Measurements from ENCODE around the gene SMIM7.

The SMIM7 gene

DNA sequence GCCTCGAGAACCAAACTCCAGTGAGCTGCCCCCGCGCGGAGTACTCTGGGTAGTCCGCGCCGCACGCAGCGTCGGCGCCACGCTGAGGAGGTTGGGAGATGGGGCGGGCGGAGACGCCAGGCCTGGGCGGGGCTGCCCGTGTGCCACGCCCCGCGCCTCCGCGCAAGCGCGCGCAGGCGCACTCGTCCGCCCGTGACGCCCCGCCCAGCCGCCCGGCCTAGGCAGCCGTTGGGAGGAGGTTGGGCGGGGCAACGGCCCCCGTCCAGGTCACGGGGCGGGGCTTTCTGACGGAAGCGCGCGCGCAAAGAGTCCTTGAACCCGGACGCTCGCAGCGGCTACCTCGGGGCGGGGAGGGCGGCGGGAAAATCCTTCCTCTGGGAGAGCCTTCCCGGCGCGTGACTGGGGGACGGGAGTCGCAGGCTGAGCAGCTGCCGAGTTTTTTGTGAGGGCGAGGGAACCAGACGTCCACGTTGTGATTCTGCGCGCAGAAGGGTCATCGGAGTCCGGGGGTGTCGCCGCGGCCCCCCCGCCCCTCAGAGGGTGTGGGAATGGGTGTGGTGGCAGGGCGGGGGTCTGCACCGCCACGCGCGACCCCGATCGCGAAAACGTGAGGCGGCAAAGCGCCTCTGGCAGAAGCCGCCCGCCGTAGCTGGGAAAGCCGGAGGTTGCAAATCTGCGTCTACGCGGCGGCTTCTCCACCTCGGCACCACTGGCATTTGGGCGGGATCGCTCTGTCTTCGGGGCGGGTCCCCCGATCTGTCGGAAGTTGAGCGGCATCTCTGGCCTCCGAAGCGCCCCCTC, 31.6 kb downstream of the SMIM7 start, which contains the start of gene MED26:
MED26 (minus strand) TSS at position 22 of the 801 bp plus-strand sequence. CDS start 261 bp downstream, outside the sequence.
- H3K9me3 ChIP-seq (ENCODE audit: control extremely low read depth in 1 of 5, control insufficient read depth in 4 of 5, insufficient read depth in 2 of 5, low read depth in 1 of 5, low read length in 4 of 5), result no peaks in the 10 kb centered on the region
- H3K4me3 ChIP-seq (ENCODE audit: control insufficient read depth in 1 of 7, extremely low read depth in 1 of 7, insufficient read depth in 4 of 7, low read depth in 2 of 7, low read length in 6 of 7), result peak within 1 kb of the TSS; percentile 82 to 99 (median 89)
- ChIA-PET CTCF (interaction anchor here (0.9 to 3.5 kb wide), 3 partner anchors 10 to 55 kb away, joined by 3 to 9 read pairs (median 4); no protein-coding TSS in a partner anchor), POLR2A (interaction anchor here (1.1 to 3.3 kb wide), 6 partner anchors 9 to 56 kb away, joined by 4 to 16 read pairs (median 6); partner anchors contain the start of genes SLC35E1 and SMIM7)
- WGBS (ENCODE audit: insufficient coverage), result 0% methylated on average over 76 of the region's 98 CpGs
- peaks cover 6 to 26% (median 21%) of the 10 kb centered on the region in 4 experiments for H3K4me1 ChIP-seq (ENCODE audit: control extremely low read depth in 1 of 4, control insufficient read depth in 4 of 4, insufficient read depth in 4 of 4, low read length in 3 of 4)
- H3K27ac ChIP-seq (ENCODE audit: insufficient read depth in 1 of 2, low read depth in 1 of 2, low read length in 2 of 2, poor library complexity in 1 of 2, severe bottlenecking in 2 of 2), result peak within 1 kb of the TSS; percentile 77 to 89
- no peaks in the 10 kb centered on the region for H3K27me3 ChIP-seq (replicated peaks in 2 of 5; ENCODE audit: control insufficient read depth in 4 of 5, insufficient read depth in 5 of 5, low read length in 4 of 5)
- peaks cover 12 to 37% (median 21%) of the 10 kb centered on the region in 4 experiments for H3K36me3 ChIP-seq (ENCODE audit: control insufficient read depth in 4 of 4, insufficient read depth in 4 of 4, low read length in 3 of 4)
- peak; percentile 91 to 95 (median 94) for DNase-seq

DNA sequence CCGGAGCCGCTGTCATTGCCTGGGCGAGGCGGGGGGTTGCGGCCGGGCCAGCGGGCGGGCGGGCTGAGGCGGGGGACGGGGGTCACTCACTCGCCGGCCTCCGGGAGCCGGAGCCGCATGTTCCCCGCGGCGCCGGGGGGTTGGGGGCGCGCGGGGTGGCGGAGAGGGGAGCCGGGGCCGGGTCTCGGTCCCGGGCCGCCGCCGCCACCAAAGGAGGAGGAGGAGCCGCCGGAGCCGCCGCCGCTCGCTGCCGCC, 32.1 kb downstream of the SMIM7 start:
- Histone ChIP-seq H3K9me3 (ENCODE audit: control extremely low read depth in 1 of 5, control insufficient read depth in 4 of 5, insufficient read depth in 2 of 5, low read depth in 1 of 5, low read length in 4 of 5) (no peaks in the 10 kb centered on the region), H3K36me3 (ENCODE audit: control insufficient read depth in 4 of 4, insufficient read depth in 4 of 4, low read length in 3 of 4) (peaks cover 12 to 40% (median 21%) of the 10 kb centered on the region in 4 experiments), H3K4me3 (ENCODE audit: control insufficient read depth in 1 of 7, extremely low read depth in 1 of 7, insufficient read depth in 4 of 7, low read depth in 2 of 7, low read length in 6 of 7) (peak overlapping the region; percentile 74 to 94 (median 89)), H3K4me1 (ENCODE audit: control extremely low read depth in 1 of 4, control insufficient read depth in 4 of 4, insufficient read depth in 4 of 4, low read length in 3 of 4) (peaks cover 6 to 26% (median 21%) of the 10 kb centered on the region in 4 experiments), H3K27ac (ENCODE audit: insufficient read depth in 1 of 2, low read depth in 1 of 2, low read length in 2 of 2, poor library complexity in 1 of 2, severe bottlenecking in 2 of 2) (peak overlapping the region; percentile 77 to 89), H3K27me3 (replicated peaks in 2 of 5; ENCODE audit: control insufficient read depth in 4 of 5, insufficient read depth in 5 of 5, low read length in 4 of 5) (no peaks in the 10 kb centered on the region)
- 0% methylated on average over 5 of the region's 38 CpGs for WGBS (ENCODE audit: insufficient coverage)
- no peak for DNase-seq
- POLR2A ChIA-PET, result interaction anchor here (1.6 to 3.3 kb wide), 5 partner anchors 10 to 55 kb away, joined by 4 to 16 read pairs (median 9); partner anchors contain the start of gene SLC35E1
- CTCF ChIA-PET, result interaction anchor here (0.6 to 3.5 kb wide), 5 partner anchors 9 to 54 kb away, joined by 3 to 9 read pairs (median 3); no protein-coding TSS in a partner anchor

DNA sequence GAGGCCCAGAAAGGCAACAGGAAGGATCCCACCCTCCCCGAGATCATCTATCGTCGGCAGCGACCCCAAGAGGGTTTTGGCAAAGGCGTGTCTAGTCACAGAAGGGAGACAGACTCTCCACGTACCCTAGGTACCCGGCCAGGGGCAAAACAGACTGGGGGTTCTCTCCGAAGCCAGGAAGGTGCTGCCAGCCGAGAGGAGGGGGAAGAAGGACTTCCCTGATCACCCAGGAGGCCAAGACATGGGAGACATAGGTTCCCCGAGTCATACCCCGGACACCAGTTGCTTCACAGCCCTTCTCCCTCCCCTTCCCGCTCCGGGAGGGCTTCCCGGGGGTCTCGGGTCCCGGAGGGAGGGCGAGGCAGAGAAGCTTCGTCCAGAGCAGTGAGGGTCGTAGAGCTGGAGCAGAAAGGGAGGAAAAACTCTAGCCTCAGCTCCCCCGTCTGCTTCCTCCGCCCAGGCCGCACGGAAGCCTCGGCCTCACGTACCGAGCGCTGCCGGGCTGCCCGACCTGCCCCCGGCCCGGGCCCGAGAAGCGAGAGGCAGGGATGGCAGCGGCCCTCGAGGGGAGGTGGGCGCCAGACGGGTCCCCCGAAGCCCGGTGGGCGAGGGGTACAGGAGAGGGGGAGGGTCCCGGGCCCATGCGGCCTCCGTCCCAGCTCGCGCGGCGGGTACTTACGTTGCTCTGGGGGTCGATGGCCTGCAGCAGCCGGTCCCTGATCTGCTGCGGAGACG, 32.6 kb downstream of the SMIM7 start:
- Histone ChIP-seq H3K36me3 (ENCODE audit: control insufficient read depth in 4 of 4, insufficient read depth in 4 of 4, low read length in 3 of 4) (peaks cover 12 to 39% (median 19%) of the 10 kb centered on the region in 4 experiments), H3K4me3 (ENCODE audit: control insufficient read depth in 1 of 7, extremely low read depth in 1 of 7, insufficient read depth in 4 of 7, low read depth in 2 of 7, low read length in 6 of 7) (peak overlapping the region; percentile 74 to 94 (median 89)), H3K27me3 (replicated peaks in 2 of 5; ENCODE audit: control insufficient read depth in 4 of 5, insufficient read depth in 5 of 5, low read length in 4 of 5) (no peaks in the 10 kb centered on the region), H3K9me3 (ENCODE audit: control extremely low read depth in 1 of 5, control insufficient read depth in 4 of 5, insufficient read depth in 2 of 5, low read depth in 1 of 5, low read length in 4 of 5) (no peaks in the 10 kb centered on the region), H3K27ac (ENCODE audit: insufficient read depth in 1 of 2, low read depth in 1 of 2, low read length in 2 of 2, poor library complexity in 1 of 2, severe bottlenecking in 2 of 2) (peak overlapping the region; percentile 77 to 89), H3K4me1 (ENCODE audit: control extremely low read depth in 1 of 4, control insufficient read depth in 4 of 4, insufficient read depth in 4 of 4, low read length in 3 of 4) (peaks cover 6 to 26% (median 21%) of the 10 kb centered on the region in 4 experiments)
- ChIA-PET POLR2A (interaction anchor here (1.0 to 3.3 kb wide), 6 partner anchors 8 to 55 kb away, joined by 4 to 16 read pairs (median 6); partner anchors contain the start of gene SLC35E1), CTCF (interaction anchor here (0.6 to 3.5 kb wide), 6 partner anchors 9 to 54 kb away, joined by 3 to 9 read pairs (median 4); no protein-coding TSS in a partner anchor)
- WGBS (ENCODE audit: insufficient coverage), result 0% methylated on average over 32 of the region's 52 CpGs
- DNase-seq, result peak in 2 of 3 donors; percentile 28 to 37

DNA sequence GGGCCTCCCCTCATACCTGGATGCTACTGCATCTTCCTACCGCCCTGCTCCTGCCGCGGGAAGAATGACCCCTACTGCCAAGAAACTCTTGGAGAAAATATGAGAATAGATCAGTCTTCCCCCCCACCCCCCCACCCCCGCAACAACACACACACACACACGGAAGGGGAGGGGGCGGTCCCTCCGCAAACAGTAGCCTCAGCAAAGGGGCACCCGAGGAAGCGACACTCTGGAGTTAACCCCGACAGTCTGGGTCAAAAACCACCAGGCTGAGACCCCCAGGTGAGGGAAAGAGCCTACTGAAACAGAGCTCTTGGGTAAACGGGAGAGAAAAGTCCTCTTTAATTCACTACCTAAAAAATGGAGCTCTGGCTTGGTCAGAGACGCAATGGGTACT, 33.1 kb downstream of the SMIM7 start:
- H3K9me3 ChIP-seq (ENCODE audit: control extremely low read depth in 1 of 5, control insufficient read depth in 4 of 5, insufficient read depth in 2 of 5, low read depth in 1 of 5, low read length in 4 of 5), result no peaks in the 10 kb centered on the region
- peaks cover 6 to 26% (median 21%) of the 10 kb centered on the region in 4 experiments for H3K4me1 ChIP-seq (ENCODE audit: control extremely low read depth in 1 of 4, control insufficient read depth in 4 of 4, insufficient read depth in 4 of 4, low read length in 3 of 4)
- 0% methylated on average over 3 of the region's 12 CpGs for WGBS (ENCODE audit: insufficient coverage)
- ChIA-PET CTCF (interaction anchor here (0.6 to 3.5 kb wide), 7 partner anchors 9 to 55 kb away, joined by 3 to 9 read pairs (median 4); no protein-coding TSS in a partner anchor), POLR2A (interaction anchor here (0.7 to 3.3 kb wide), 6 partner anchors 8 to 111 kb away, joined by 3 to 16 read pairs (median 6); partner anchors contain the start of gene SLC35E1)
- peak overlapping the region; percentile 74 to 94 (median 89) for H3K4me3 ChIP-seq (ENCODE audit: control insufficient read depth in 1 of 7, extremely low read depth in 1 of 7, insufficient read depth in 4 of 7, low read depth in 2 of 7, low read length in 6 of 7)
- H3K27me3 ChIP-seq (replicated peaks in 2 of 5; ENCODE audit: control insufficient read depth in 4 of 5, insufficient read depth in 5 of 5, low read length in 4 of 5), result no peaks in the 10 kb centered on the region
- H3K36me3 ChIP-seq (ENCODE audit: control insufficient read depth in 4 of 4, insufficient read depth in 4 of 4, low read length in 3 of 4), result peaks cover 12 to 42% (median 19%) of the 10 kb centered on the region in 4 experiments
- DNase-seq, result peak in 1 of 3 donors; percentile 23
- H3K27ac ChIP-seq (ENCODE audit: insufficient read depth in 1 of 2, low read depth in 1 of 2, low read length in 2 of 2, poor library complexity in 1 of 2, severe bottlenecking in 2 of 2), result peak overlapping the region; percentile 77 to 89

DNA sequence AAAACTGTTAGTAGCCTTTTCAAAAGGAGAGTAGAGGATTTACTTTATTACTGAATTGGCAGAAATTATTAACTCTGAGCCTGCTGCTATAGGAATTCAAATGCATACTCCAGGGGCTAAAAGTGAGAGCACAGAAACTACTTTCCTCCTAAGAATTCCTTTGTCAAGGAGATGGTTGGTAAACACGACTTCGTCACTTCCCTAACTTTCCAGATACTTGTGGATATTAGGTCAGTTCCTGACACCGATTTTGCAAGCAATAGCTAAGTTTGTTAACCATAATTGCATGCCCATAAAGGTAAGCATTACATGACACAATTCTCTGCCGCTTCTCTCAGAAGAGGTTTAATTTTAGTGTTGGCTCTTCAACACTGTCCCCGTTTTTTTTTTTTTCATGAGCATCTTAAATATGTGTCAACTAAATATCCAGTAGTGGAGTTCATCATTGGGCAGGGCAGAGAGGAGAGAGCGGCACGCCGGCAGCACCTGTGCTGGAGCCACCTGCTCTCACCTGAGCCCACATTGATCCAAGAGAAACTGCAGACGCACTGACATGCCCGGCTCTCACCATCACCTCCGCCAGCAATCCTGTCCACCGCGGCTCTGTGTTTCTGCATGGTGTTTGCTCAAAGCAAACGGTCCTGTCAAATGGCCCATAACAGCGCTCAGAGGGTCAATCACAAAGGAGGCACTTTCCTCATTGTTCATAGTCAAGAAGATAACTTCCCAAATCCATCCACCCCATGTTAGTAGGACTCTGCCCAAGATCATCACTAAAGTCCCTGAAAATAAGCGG, 34.6 kb downstream of the SMIM7 start:
- H3K4me3 ChIP-seq (ENCODE audit: control insufficient read depth in 1 of 7, extremely low read depth in 1 of 7, insufficient read depth in 4 of 7, low read depth in 2 of 7, low read length in 6 of 7), result no peak overlapping the region
- POLR2A ChIA-PET, result interaction anchor here (1.3 kb wide), 1 partner anchor 41 kb away, joined by 4 read pairs; no protein-coding TSS in a partner anchor
- CTCF ChIA-PET, result interaction anchor here (0.5 to 1.6 kb wide), 7 partner anchors 12 to 209 kb away, joined by 3 to 5 read pairs (median 3); no protein-coding TSS in a partner anchor
- no peaks in the 10 kb centered on the region for H3K27me3 ChIP-seq (replicated peaks in 2 of 5; ENCODE audit: control insufficient read depth in 4 of 5, insufficient read depth in 5 of 5, low read length in 4 of 5)
- H3K4me1 ChIP-seq (ENCODE audit: control extremely low read depth in 1 of 4, control insufficient read depth in 4 of 4, insufficient read depth in 4 of 4, low read length in 3 of 4), result peaks cover 6 to 26% (median 21%) of the 10 kb centered on the region in 4 experiments
- no peak for DNase-seq
- 95% methylated on average over 13 of the region's 16 CpGs for WGBS (ENCODE audit: insufficient coverage)
- no peak overlapping the region for H3K27ac ChIP-seq (ENCODE audit: insufficient read depth in 1 of 2, low read depth in 1 of 2, low read length in 2 of 2, poor library complexity in 1 of 2, severe bottlenecking in 2 of 2)
- H3K36me3 ChIP-seq (ENCODE audit: control insufficient read depth in 4 of 4, insufficient read depth in 4 of 4, low read length in 3 of 4), result peaks cover 7 to 40% (median 14%) of the 10 kb centered on the region in 4 experiments
- H3K9me3 ChIP-seq (ENCODE audit: control extremely low read depth in 1 of 5, control insufficient read depth in 4 of 5, insufficient read depth in 2 of 5, low read depth in 1 of 5, low read length in 4 of 5), result no peaks in the 10 kb centered on the region

DNA sequence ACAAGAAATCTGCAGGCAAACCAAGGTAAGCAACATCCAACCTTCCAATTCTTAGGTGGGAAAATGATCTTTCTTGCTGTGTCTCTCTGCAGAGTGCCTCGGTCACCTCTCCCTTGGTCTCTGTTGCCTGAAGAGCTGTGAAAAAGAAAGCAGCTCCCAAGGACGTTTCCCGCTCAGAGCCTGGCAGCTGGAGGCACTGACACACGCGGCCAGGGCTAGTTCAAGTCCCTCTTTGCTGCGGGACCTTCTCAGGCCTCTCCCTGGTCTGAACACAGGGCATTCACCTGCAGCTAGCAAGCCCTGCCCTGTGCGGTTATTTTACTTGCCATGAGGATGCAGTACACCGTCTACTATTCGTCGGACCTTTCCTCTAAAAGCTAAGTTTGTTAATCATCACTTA, 35.7 kb downstream of the SMIM7 start:
- Histone ChIP-seq H3K4me3 (ENCODE audit: control insufficient read depth in 1 of 7, extremely low read depth in 1 of 7, insufficient read depth in 4 of 7, low read depth in 2 of 7, low read length in 6 of 7) (no peak overlapping the region), H3K27me3 (replicated peaks in 2 of 5; ENCODE audit: control insufficient read depth in 4 of 5, insufficient read depth in 5 of 5, low read length in 4 of 5) (no peaks in the 10 kb centered on the region), H3K36me3 (ENCODE audit: control insufficient read depth in 4 of 4, insufficient read depth in 4 of 4, low read length in 3 of 4) (peaks cover 5 to 49% (median 14%) of the 10 kb centered on the region in 4 experiments), H3K4me1 (ENCODE audit: control extremely low read depth in 1 of 4, control insufficient read depth in 4 of 4, insufficient read depth in 4 of 4, low read length in 3 of 4) (peaks cover 6 to 27% (median 17%) of the 10 kb centered on the region in 4 experiments), H3K9me3 (ENCODE audit: control extremely low read depth in 1 of 5, control insufficient read depth in 4 of 5, insufficient read depth in 2 of 5, low read depth in 1 of 5, low read length in 4 of 5) (no peaks in the 10 kb centered on the region), H3K27ac (ENCODE audit: insufficient read depth in 1 of 2, low read depth in 1 of 2, low read length in 2 of 2, poor library complexity in 1 of 2, severe bottlenecking in 2 of 2) (no peak overlapping the region)
- CTCF ChIA-PET, result interaction anchor here (0.8 to 1.6 kb wide), 4 partner anchors 11 to 208 kb away, joined by 3 read pairs; no protein-coding TSS in a partner anchor
- 94% methylated on average over 10 of the region's 10 CpGs for WGBS (ENCODE audit: insufficient coverage)
- POLR2A ChIA-PET, result interaction anchor here (1.3 kb wide), 1 partner anchor 40 kb away, joined by 4 read pairs; no protein-coding TSS in a partner anchor
- no peak for DNase-seq
